ENCODE measurements around the gene OTOS. TPM values are rescaled to one million over a fixed set of nuclear protein-coding genes. Genes with fewer than 3 reads are reported as not detected.

Gene OTOS
- total RNA-seq: not detected in 2 replicates
- long read RNA-seq: 0 reads

DNA sequence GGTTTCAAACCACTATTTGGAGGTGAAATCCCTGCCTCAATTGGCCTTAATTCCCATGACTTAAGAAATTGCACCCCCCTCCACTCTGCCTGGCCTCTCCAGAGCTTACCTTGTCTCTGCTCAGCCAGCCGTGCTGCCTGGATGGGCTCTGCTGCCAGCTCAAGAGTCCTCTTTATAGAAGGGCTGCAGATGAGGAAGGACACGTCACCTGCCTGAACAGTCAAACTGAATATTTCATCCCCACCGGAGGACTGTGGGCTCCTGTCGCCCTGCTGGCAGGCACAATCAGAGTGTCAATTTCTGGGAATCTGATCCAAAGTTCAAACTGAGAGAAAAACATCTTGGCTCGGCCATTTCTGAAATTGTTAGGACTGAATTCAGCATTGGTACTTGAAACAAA lies at the start of gene OTOS:
Gene OTOS (minus strand): TSS at position 148 of the 400 bp plus-strand sequence. CDS start 332 bp downstream, outside the sequence.
- Mint-ChIP-seq H3K27ac (no peak within 1 kb of the TSS), H3K9me3 (ENCODE audit: low read depth) (no peaks in the 10 kb centered on the region), H3K36me3 (ENCODE audit: insufficient read depth) (no peaks in the 10 kb centered on the region), H3K4me3 (ENCODE audit: low read depth) (no peak within 1 kb of the TSS), H3K27me3 (peaks cover 35% of the 10 kb centered on the region), H3K4me1 (ENCODE audit: low read depth) (no peaks in the 10 kb centered on the region)
- TF ChIP-seq CTCF (IDR thresholded peaks at IDR 0.05; ENCODE audit: unreplicated experiment): no peak
- no peak for DNase-seq (ENCODE audit: low spot score, unreplicated experiment)

DNA sequence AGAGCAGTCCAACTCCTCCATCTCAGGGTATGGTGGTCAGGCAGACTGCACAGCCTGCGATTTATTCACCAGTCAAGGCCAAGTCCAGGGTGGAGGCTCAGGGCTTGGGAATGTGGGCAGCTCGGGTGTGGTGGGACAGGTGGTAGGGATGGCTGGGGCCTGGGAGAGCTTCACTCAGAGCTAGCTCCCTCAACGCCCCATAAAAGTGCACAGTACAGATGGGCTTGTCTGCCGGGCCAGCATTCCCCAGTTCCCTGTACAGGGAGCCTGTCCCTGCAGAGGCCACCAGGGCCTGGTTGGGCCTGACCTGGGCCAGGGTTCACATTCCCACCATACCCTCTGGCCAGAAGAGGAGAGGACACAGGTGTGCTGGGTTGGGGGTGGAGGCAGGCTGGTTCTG lies 49.2 kb upstream of the OTOS start:
- Mint-ChIP-seq H3K4me3 (ENCODE audit: low read depth) (no peak overlapping the region), H3K27ac (no peak overlapping the region)

GRCh38 chr2:240187989-240188590 lies 47.6 kb upstream of the OTOS start:
- Mint-ChIP-seq H3K9me3 (ENCODE audit: low read depth) (peaks cover 13% of the 10 kb centered on the region), H3K36me3 (ENCODE audit: insufficient read depth) (no peaks in the 10 kb centered on the region), H3K4me3 (ENCODE audit: low read depth) (no peak overlapping the region), H3K27me3 (peaks cover 27% of the 10 kb centered on the region), H3K27ac (no peak overlapping the region), H3K4me1 (ENCODE audit: low read depth) (no peaks in the 10 kb centered on the region)
- no peak for DNase-seq (ENCODE audit: low spot score, unreplicated experiment)
- no peak for TF ChIP-seq CTCF (IDR thresholded peaks at IDR 0.05; ENCODE audit: unreplicated experiment)

More for the DNA sequence above, 49.2 kb upstream of the OTOS start:
- TF ChIP-seq CTCF (IDR thresholded peaks at IDR 0.05; ENCODE audit: unreplicated experiment): no peak
- DNase-seq (ENCODE audit: low spot score, unreplicated experiment): no peak
- peaks cover 2% of the 10 kb centered on the region for H3K4me1 Mint-ChIP-seq (ENCODE audit: low read depth)
- peaks cover 13% of the 10 kb centered on the region for H3K9me3 Mint-ChIP-seq (ENCODE audit: low read depth)
- no peaks in the 10 kb centered on the region for H3K36me3 Mint-ChIP-seq (ENCODE audit: insufficient read depth)
- peaks cover 30% of the 10 kb centered on the region for H3K27me3 Mint-ChIP-seq

- H3K4me1 Mint-ChIP-seq (ENCODE audit: low read depth): no peaks in the 10 kb centered on the region
- no peak for TF ChIP-seq CTCF (IDR thresholded peaks at IDR 0.05; ENCODE audit: unreplicated experiment)
- H3K27me3 Mint-ChIP-seq: peaks cover 27% of the 10 kb centered on the region
- peaks cover 13% of the 10 kb centered on the region for H3K9me3 Mint-ChIP-seq (ENCODE audit: low read depth)
- H3K36me3 Mint-ChIP-seq (ENCODE audit: insufficient read depth): no peaks in the 10 kb centered on the region
- no peak overlapping the region for H3K4me3 Mint-ChIP-seq (ENCODE audit: low read depth)
- H3K27ac Mint-ChIP-seq: no peak overlapping the region
- DNase-seq (ENCODE audit: low spot score, unreplicated experiment): no peak
Observed at GRCh38 chr2:240186191-240186725, 45.8 kb upstream of the OTOS start.

DNA sequence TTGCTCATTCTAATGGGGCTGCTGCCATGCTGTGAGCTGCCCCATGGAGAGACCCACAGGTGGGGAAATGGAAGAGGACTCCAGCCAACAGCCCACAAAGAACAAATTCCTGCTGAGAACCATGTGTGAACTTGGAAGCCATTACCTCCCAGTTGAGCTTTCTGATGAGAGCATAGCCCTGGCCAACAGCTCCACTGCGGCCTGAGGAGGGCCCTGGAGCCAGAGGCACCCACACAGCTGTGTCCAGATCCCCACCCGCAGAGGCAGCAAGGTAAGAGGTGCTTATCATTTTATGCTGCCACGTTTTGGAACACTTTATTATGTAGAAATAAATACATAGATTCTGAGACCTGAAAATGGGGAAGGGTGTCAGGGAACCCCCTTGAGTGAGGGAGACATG lies 44.2 kb upstream of the OTOS start:
- Mint-ChIP-seq H3K27me3 (peaks cover 32% of the 10 kb centered on the region), H3K9me3 (ENCODE audit: low read depth) (peaks cover 13% of the 10 kb centered on the region), H3K4me3 (ENCODE audit: low read depth) (no peak overlapping the region), H3K4me1 (ENCODE audit: low read depth) (no peaks in the 10 kb centered on the region), H3K36me3 (ENCODE audit: insufficient read depth) (no peaks in the 10 kb centered on the region), H3K27ac (no peak overlapping the region)
- no peak for TF ChIP-seq CTCF (IDR thresholded peaks at IDR 0.05; ENCODE audit: unreplicated experiment)
- no peak for DNase-seq (ENCODE audit: low spot score, unreplicated experiment)

All from progenitor cell of endocrine pancreas (in vitro differentiated cells).